ENCODE data around the gene SLC30A10. TPM values are rescaled to one million over a fixed set of nuclear protein-coding genes. Genes with fewer than 3 reads are reported as not detected.

Gene SLC30A10
- polyA plus RNA-seq, 2 of the 4 experiments (the other 2 are of a cell fraction) = 0.03 to 0.04 TPM

DNA sequence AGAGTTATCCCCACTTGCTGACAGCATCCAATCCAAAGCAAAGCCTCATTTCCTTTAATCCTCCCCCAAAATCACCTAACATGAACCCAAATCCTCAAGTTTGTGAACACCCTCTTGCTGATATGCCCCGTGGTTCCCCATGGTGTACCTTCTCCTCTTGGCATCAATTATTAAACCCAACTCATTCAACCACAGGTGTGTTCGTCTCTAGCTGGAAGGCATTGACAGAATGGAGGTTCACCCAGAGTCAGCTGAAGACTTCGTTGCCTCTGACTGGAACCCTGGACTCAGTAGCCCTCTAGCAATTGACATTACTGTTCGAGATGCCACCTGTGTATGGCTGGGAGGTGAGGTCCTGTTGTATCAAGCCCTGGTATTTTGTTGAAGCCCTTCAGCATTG is 22.8 kb downstream of the SLC30A10 start:
- POLR2A ChIA-PET = no interaction called here
- CTCF ChIA-PET = no interaction called here
- no peak overlapping the region for H3K27ac ChIP-seq
- no peak overlapping the region for H3K4me2 ChIP-seq
- TF ChIP-seq MAZ (IDR thresholded peaks at IDR 0.05; ENCODE audit: borderline replicate concordance, low read depth, low read length) (no peak), EP300 (IDR thresholded peaks at IDR 0.05) (no peak), ZSCAN20 (CRISPR knock-in tag; IDR thresholded peaks at IDR 0.05) (no peak), RFX5 (IDR thresholded peaks at IDR 0.05) (no peak), POLR2AphosphoS2 (conservative IDR thresholded peaks at IDR 0.05; ENCODE audit: low read length) (no peak), HOXB5 (CRISPR knock-in tag; IDR thresholded peaks at IDR 0.05) (no peak), FOXS1 (CRISPR knock-in tag; IDR thresholded peaks at IDR 0.05) (no peak), RCOR1 (IDR thresholded peaks at IDR 0.05; ENCODE audit: low read depth, low read length) (no peak)
- TF ChIP-seq, protein P1, sequence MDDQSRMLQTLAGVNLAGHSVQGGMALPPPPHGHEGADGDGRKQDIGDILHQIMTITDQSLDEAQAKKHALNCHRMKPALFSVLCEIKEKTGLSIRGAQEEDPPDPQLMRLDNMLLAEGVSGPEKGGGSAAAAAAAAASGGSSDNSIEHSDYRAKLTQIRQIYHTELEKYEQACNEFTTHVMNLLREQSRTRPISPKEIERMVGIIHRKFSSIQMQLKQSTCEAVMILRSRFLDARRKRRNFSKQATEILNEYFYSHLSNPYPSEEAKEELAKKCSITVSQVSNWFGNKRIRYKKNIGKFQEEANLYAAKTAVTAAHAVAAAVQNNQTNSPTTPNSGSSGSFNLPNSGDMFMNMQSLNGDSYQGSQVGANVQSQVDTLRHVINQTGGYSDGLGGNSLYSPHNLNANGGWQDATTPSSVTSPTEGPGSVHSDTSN (IDR thresholded peaks at IDR 0.05) = no peak
- TF ChIP-seq, protein P2, sequence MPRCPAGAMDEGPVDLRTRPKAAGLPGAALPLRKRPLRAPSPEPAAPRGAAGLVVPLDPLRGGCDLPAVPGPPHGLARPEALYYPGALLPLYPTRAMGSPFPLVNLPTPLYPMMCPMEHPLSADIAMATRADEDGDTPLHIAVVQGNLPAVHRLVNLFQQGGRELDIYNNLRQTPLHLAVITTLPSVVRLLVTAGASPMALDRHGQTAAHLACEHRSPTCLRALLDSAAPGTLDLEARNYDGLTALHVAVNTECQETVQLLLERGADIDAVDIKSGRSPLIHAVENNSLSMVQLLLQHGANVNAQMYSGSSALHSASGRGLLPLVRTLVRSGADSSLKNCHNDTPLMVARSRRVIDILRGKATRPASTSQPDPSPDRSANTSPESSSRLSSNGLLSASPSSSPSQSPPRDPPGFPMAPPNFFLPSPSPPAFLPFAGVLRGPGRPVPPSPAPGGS (IDR thresholded peaks at IDR 0.05) = no peak
- TF ChIP-seq, protein P3, sequence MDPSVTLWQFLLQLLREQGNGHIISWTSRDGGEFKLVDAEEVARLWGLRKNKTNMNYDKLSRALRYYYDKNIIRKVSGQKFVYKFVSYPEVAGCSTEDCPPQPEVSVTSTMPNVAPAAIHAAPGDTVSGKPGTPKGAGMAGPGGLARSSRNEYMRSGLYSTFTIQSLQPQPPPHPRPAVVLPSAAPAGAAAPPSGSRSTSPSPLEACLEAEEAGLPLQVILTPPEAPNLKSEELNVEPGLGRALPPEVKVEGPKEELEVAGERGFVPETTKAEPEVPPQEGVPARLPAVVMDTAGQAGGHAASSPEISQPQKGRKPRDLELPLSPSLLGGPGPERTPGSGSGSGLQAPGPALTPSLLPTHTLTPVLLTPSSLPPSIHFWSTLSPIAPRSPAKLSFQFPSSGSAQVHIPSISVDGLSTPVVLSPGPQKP (IDR thresholded peaks at IDR 0.05; ENCODE audit: low read depth, low read length) = no peak
- no peak for DNase-seq (ENCODE audit: low read depth in 1 of 2, low spot score in 1 of 2)
- no peak for ATAC-seq
- H3K4me1 ChIP-seq = no peaks in the 10 kb centered on the region
- FAIRE-seq = no peak
- H3K9me3 ChIP-seq = no peaks in the 10 kb centered on the region
- 22% methylated on average over 4 of the region's 4 CpGs for WGBS (ENCODE audit: missing lambda C conversion rate)
- no peak overlapping the region for H3K4me3 ChIP-seq

DNA sequence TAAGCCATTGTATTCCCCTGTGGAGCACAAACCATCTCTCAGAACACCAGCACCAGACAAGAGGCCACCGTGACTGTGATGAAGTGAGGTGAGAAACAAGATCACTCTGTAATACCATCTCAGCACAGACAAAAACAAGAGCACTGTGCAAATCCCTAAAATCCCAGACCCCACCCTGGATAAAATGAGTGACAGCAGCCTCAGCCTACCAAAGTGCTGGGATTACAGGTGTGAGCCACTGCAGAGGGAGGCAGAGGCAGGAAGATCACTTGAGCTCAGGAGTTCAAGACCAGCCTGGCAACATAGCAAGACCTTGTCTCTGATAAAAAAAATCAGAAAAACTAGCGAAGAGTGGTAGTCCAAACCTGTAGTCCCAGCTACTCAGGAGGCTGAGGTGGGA is 23.4 kb downstream of the SLC30A10 start:
- ChIA-PET CTCF (interaction anchor here (1.4 kb wide), 1 partner anchor 23 kb away, joined by 3 read pairs; no protein-coding TSS in a partner anchor), POLR2A (no interaction called here)
- Histone ChIP-seq H3K4me3 (no peak overlapping the region), H3K27ac (no peak overlapping the region), H3K4me2 (no peak overlapping the region), H3K4me1 (no peaks in the 10 kb centered on the region), H3K9me3 (no peaks in the 10 kb centered on the region)
- TF ChIP-seq, protein P1 (IDR thresholded peaks at IDR 0.05) = no peak
- TF ChIP-seq JUN (IDR thresholded peaks at IDR 0.05) = no peak
- TF ChIP-seq HEYL (CRISPR knock-in tag; IDR thresholded peaks at IDR 0.05) = no peak
- no peak for TF ChIP-seq MAZ (IDR thresholded peaks at IDR 0.05; ENCODE audit: borderline replicate concordance, low read depth, low read length)
- TF ChIP-seq, protein P4, sequence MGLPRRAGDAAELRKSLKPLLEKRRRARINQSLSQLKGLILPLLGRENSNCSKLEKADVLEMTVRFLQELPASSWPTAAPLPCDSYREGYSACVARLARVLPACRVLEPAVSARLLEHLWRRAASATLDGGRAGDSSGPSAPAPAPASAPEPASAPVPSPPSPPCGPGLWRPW (IDR thresholded peaks at IDR 0.05) = no peak
- TF ChIP-seq RARB (CRISPR knock-in tag; IDR thresholded peaks at IDR 0.05) = no peak
- TF ChIP-seq CEBPB (IDR thresholded peaks at IDR 0.05) = no peak
- TF ChIP-seq, protein P5, sequence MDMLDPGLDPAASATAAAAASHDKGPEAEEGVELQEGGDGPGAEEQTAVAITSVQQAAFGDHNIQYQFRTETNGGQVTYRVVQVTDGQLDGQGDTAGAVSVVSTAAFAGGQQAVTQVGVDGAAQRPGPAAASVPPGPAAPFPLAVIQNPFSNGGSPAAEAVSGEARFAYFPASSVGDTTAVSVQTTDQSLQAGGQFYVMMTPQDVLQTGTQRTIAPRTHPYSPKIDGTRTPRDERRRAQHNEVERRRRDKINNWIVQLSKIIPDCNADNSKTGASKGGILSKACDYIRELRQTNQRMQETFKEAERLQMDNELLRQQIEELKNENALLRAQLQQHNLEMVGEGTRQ (IDR thresholded peaks at IDR 0.05) = no peak
- TF ChIP-seq POLR2AphosphoS2 (conservative IDR thresholded peaks at IDR 0.05; ENCODE audit: low read length) = no peak
- TF ChIP-seq RFX5 (IDR thresholded peaks at IDR 0.05) = no peak
- TF ChIP-seq, protein P6, sequence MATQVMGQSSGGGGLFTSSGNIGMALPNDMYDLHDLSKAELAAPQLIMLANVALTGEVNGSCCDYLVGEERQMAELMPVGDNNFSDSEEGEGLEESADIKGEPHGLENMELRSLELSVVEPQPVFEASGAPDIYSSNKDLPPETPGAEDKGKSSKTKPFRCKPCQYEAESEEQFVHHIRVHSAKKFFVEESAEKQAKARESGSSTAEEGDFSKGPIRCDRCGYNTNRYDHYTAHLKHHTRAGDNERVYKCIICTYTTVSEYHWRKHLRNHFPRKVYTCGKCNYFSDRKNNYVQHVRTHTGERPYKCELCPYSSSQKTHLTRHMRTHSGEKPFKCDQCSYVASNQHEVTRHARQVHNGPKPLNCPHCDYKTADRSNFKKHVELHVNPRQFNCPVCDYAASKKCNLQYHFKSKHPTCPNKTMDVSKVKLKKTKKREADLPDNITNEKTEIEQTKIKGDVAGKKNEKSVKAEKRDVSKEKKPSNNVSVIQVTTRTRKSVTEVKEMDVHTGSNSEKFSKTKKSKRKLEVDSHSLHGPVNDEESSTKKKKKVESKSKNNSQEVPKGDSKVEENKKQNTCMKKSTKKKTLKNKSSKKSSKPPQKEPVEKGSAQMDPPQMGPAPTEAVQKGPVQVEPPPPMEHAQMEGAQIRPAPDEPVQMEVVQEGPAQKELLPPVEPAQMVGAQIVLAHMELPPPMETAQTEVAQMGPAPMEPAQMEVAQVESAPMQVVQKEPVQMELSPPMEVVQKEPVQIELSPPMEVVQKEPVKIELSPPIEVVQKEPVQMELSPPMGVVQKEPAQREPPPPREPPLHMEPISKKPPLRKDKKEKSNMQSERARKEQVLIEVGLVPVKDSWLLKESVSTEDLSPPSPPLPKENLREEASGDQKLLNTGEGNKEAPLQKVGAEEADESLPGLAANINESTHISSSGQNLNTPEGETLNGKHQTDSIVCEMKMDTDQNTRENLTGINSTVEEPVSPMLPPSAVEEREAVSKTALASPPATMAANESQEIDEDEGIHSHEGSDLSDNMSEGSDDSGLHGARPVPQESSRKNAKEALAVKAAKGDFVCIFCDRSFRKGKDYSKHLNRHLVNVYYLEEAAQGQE (IDR thresholded peaks at IDR 0.05) = no peak
- no peak for TF ChIP-seq JUNB (IDR thresholded peaks at IDR 0.05)
- no peak for TF ChIP-seq KDM5A (IDR thresholded peaks at IDR 0.05)
- ATAC-seq (no peak), DNase-seq (ENCODE audit: low read depth in 1 of 2, low spot score in 1 of 2) (no peak), FAIRE-seq (no peak)
- WGBS (ENCODE audit: missing lambda C conversion rate) = 21% methylated on average over 2 of the region's 2 CpGs

Data from A549 (cell line).